HG03469 (cell line): ENCODE data around the gene HMGN3.

Experiments used
- ATAC-seq: cut with Tn5 transposase; IDR thresholded peaks from one replicate; pipeline ENCODE4 v1.9.1; 2021; ENCODE audit warnings: mild to moderate bottlenecking, moderate library complexity, moderate number of reproducible peaks; ENCODE audit not compliant: unreplicated experiment

HMGN3 gene

GRCh38 chr6:79188107-79188506, 46.4 kb downstream of the HMGN3 start:
- no peak for ATAC-seq

GRCh38 chr6:79186564-79186963, 47.9 kb downstream of the HMGN3 start:
- ATAC-seq: no peak

GRCh38 chr6:79184641-79185040, 49.8 kb downstream of the HMGN3 start:
- ATAC-seq: no peak

- ATAC-seq: no peak
These were observed 50.4 kb downstream of the HMGN3 start for GRCh38 chr6:79184086-79184485.

GRCh38 chr6:79180052-79180451, 54.4 kb downstream of the HMGN3 start:
- ATAC-seq: no peak

- ATAC-seq: no peak
These were observed 61.1 kb downstream of the HMGN3 start for GRCh38 chr6:79173378-79173777.

GRCh38 chr6:79170959-79171358, 63.5 kb downstream of the HMGN3 start:
- ATAC-seq: no peak

GRCh38 chr6:79170431-79170830, 64.1 kb downstream of the HMGN3 start:
- no peak for ATAC-seq

- ATAC-seq: no peak
These were observed 65.8 kb downstream of the HMGN3 start for GRCh38 chr6:79168695-79168980.

GRCh38 chr6:79167931-79168694, 66.4 kb downstream of the HMGN3 start:
- no peak for ATAC-seq

- no peak for ATAC-seq
These were observed 74.6 kb downstream of the HMGN3 start for GRCh38 chr6:79159846-79160245.

- ATAC-seq: no peak
These were observed 75.5 kb downstream of the HMGN3 start for GRCh38 chr6:79158856-79159516.

GRCh38 chr6:79157961-79158644, 76.4 kb downstream of the HMGN3 start:
- ATAC-seq: no peak

GRCh38 chr6:79152269-79152737, 82.2 kb downstream of the HMGN3 start:
- no peak for ATAC-seq
